Measurements from ENCODE around the gene CLOCK. TPM values are rescaled to one million over a fixed set of nuclear protein-coding genes. Genes with fewer than 3 reads are reported as not detected.

Gene CLOCK
- total RNA-seq, 1 donor from 2014 or later, result 34.2 TPM

GRCh38 chr4:55380576-55380975 is 166.1 kb downstream of the CLOCK start:
- no peak for DNase-seq
- Histone ChIP-seq H3K4me3 (no peak overlapping the region), H3K27ac (replicated peaks) (no peak overlapping the region), H3K4me1 (no peaks in the 10 kb centered on the region), H3K27me3 (ENCODE audit: low read depth) (no peaks in the 10 kb centered on the region), H3K9me3 (replicated peaks) (no peaks in the 10 kb centered on the region), H3K36me3 (no peaks in the 10 kb centered on the region)
- intact Hi-C loops (cut with micrococcal nuclease), result no loop called here
- TF ChIP-seq CTCF (IDR thresholded peaks at IDR 0.05; ENCODE audit: borderline replicate concordance), result no peak

- H3K4me1 ChIP-seq, result no peaks in the 10 kb centered on the region
- intact Hi-C loops (cut with micrococcal nuclease), result no loop called here
- DNase-seq, result no peak
Observed at GRCh38 chr4:55378617-55379467, 167.9 kb downstream of the CLOCK start.

More at GRCh38 chr4:55378617-55379467, 167.9 kb downstream of the CLOCK start:
- no peak for TF ChIP-seq CTCF (IDR thresholded peaks at IDR 0.05; ENCODE audit: borderline replicate concordance)
- H3K27ac ChIP-seq (replicated peaks), result no peak overlapping the region
- no peaks in the 10 kb centered on the region for H3K9me3 ChIP-seq (replicated peaks)
- no peaks in the 10 kb centered on the region for H3K27me3 ChIP-seq (ENCODE audit: low read depth)
- H3K4me3 ChIP-seq, result no peak overlapping the region
- H3K36me3 ChIP-seq, result no peaks in the 10 kb centered on the region

Other genes starting within 250 kb of the CLOCK start
- 6.8 TPM for gene SRD5A3, start 200.7 kb downstream of the CLOCK start, total RNA-seq
- 41.6 TPM for gene TMEM165, start 151.0 kb downstream of the CLOCK start, total RNA-seq
- gene PDCL2, start 45.3 kb upstream of the CLOCK start, total RNA-seq, result not detected
- gene NMU, start 89.4 kb upstream of the CLOCK start, total RNA-seq, result not detected

All from left ventricle myocardium inferior (tissue), 1 donor.